ENCODE data around the gene GPR34.

GPR34 gene

GRCh38 chrX:41737065-41737464 is 48.3 kb downstream of the GPR34 start:
- DNase-seq (ENCODE audit: low spot score): no peak

- DNase-seq (ENCODE audit: low spot score): no peak
These were observed 51.1 kb downstream of the GPR34 start for GRCh38 chrX:41739871-41740270.

Data from germinal center (tissue), 1 donor.